DOHH2 (cell line): ENCODE measurements around the gene SLC37A1.

ENCODE experiments used
- EZH2phosphoT487 ChIP-seq: fragments of 200-600 bp; sonication (generic); IDR thresholded peaks from 2 replicates; pipeline ENCODE4 v1.6.1; 2017; ENCODE audit warnings: borderline replicate concordance, mild to moderate bottlenecking, antibody characterized with exemption, low read length, moderate library complexity, mixed read lengths
- TF ChIP-seq, protein P1 (sequence below): fragments of 200-600 bp; sonication (generic); IDR thresholded peaks from one replicate; pipeline ENCODE4 v1.5.1; 2014; ENCODE audit warnings: antibody characterized with exemption, mild to moderate bottlenecking, low read depth, low read length; ENCODE audit not compliant: poor library complexity, severe bottlenecking

DNA sequence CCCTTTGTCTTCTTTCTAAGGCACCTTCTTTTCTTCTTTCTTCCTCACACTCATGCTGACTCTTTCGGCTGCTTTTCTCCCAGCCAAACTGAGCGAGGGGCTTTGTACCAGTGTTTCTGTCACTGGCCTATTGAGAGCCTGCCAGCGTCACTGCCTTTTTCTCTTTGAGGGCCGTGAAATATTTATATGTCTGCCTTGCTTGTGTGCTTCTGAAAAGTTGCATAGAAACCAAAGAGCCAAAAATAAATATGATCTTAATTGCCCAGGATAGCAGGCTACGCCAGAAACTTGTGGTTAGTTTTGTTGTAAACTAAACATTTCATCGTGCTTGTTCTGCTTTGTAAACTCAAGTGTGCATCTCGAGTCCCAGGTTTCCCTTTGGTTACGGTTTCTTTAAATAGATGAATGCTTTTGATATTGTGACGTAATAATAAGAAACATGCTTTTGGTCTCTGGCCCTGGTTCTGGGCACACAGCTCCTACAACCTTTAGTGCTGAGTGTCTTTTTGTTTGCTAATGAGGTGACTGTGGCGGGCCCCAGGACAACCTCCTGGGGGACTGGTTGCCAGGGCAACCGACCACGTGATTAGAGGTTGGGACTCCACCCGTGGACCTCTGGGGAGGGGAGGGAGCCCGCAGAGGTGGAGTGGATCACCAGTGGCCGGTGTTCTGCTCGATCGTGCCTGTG, 10.8 kb downstream of the SLC37A1 start:
- TF ChIP-seq, protein P1, sequence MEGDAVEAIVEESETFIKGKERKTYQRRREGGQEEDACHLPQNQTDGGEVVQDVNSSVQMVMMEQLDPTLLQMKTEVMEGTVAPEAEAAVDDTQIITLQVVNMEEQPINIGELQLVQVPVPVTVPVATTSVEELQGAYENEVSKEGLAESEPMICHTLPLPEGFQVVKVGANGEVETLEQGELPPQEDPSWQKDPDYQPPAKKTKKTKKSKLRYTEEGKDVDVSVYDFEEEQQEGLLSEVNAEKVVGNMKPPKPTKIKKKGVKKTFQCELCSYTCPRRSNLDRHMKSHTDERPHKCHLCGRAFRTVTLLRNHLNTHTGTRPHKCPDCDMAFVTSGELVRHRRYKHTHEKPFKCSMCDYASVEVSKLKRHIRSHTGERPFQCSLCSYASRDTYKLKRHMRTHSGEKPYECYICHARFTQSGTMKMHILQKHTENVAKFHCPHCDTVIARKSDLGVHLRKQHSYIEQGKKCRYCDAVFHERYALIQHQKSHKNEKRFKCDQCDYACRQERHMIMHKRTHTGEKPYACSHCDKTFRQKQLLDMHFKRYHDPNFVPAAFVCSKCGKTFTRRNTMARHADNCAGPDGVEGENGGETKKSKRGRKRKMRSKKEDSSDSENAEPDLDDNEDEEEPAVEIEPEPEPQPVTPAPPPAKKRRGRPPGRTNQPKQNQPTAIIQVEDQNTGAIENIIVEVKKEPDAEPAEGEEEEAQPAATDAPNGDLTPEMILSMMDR = no peak
- TF ChIP-seq EZH2phosphoT487 = no peak
